ENCODE measurements around the gene FAM209B. TPM values are rescaled to one million over a fixed set of nuclear protein-coding genes. Genes with fewer than 3 reads are reported as not detected.

The FAM209B gene
- total RNA-seq, 1 experiment from 2014 or later, result 0.92 TPM

- Histone ChIP-seq H3K9me3 (ENCODE audit: control insufficient read depth, low read depth, low read length) (no peaks in the 10 kb centered on the region), H3K14ac (ENCODE audit: insufficient read depth, low read length) (no peak overlapping the region), H3T11ph (ENCODE audit: low read length) (no peak overlapping the region), H2BK5ac (ENCODE audit: insufficient read length, low read length) (no peak overlapping the region), H3K23me2 (ENCODE audit: insufficient read length, low read depth, low read length, poor library complexity, severe bottlenecking) (no peaks in the 10 kb centered on the region), H3K56ac (ENCODE audit: insufficient read length, low read depth, low read length) (no peak overlapping the region), H4K91ac (ENCODE audit: insufficient read length, low read depth, low read length) (no peak overlapping the region), H2AK5ac (ENCODE audit: insufficient read length, low read length) (no peak overlapping the region), H3K4ac (ENCODE audit: low read depth, low read length) (no peak overlapping the region), H2AFZ (ENCODE audit: low read length) (no peak overlapping the region), H3K79me2 (ENCODE audit: insufficient read depth, low read length) (no peaks in the 10 kb centered on the region), H3K27me3 (ENCODE audit: insufficient read depth, low read length) (no peaks in the 10 kb centered on the region), H4K5ac (ENCODE audit: insufficient read length, low read depth, low read length) (no peak overlapping the region), H2BK12ac (ENCODE audit: insufficient read length, low read depth, low read length) (no peak overlapping the region), H3K9ac (ENCODE audit: extremely low read depth, insufficient read length, low read length) (no peak overlapping the region), H3K79me1 (ENCODE audit: insufficient read depth, low read depth, low read length, poor library complexity, severe bottlenecking) (no peaks in the 10 kb centered on the region), H3K27ac (ENCODE audit: insufficient read length, low read depth, low read length) (no peak overlapping the region), H4K20me1 (ENCODE audit: control insufficient read depth, insufficient read depth, insufficient read length) (no peaks in the 10 kb centered on the region), H3K4me2 (ENCODE audit: insufficient read depth, insufficient read length, low read length) (no peak overlapping the region), H3K23ac (ENCODE audit: insufficient read length, low read depth, low read length) (no peak overlapping the region), H3K4me1 (ENCODE audit: insufficient read depth, low read length) (no peaks in the 10 kb centered on the region), H3K18ac (ENCODE audit: insufficient read length, low read depth, low read length) (no peak overlapping the region), H2BK20ac (ENCODE audit: low read depth, low read length, poor library complexity, severe bottlenecking) (no peak overlapping the region), H2BK15ac (ENCODE audit: low read depth, low read length) (no peak overlapping the region), H2BK120ac (ENCODE audit: low read depth, low read length, poor library complexity, severe bottlenecking) (no peak overlapping the region), H4K8ac (replicated peaks; ENCODE audit: insufficient read length, low read depth, low read length) (no peak overlapping the region)
- no peak overlapping the region for H3K4me3 Mint-ChIP-seq
- H3K27ac Mint-ChIP-seq, result no peak overlapping the region
- TF ChIP-seq CTCF (conservative IDR thresholded peaks at IDR 0.05), result no peak
- peaks cover 3% of the 10 kb centered on the region for H3K27me3 Mint-ChIP-seq (ENCODE audit: low read depth)
- no peak for DNase-seq
- H3K36me3 Mint-ChIP-seq (ENCODE audit: insufficient read depth in 1 of 3, low read depth in 3 of 3), result peaks cover 39 to 59% (median 56%) of the 10 kb centered on the region in 3 experiments
- WGBS (ENCODE audit: extremely low coverage, insufficient read length, low lambda C conversion rate), result no CpG with 5 or more reads among the region's 8 CpGs
- H3K9me3 Mint-ChIP-seq, result peaks cover 17 to 19% of the 10 kb centered on the region in 2 experiments
- H3K4me1 Mint-ChIP-seq, result no peaks in the 10 kb centered on the region; a peak in 1 of 4 replicates
These were observed 15.4 kb upstream of the FAM209B start for GRCh38 chr20:56517641-56518040.
